GM21528 (cell line): ENCODE data around the gene EPM2A.
"Not testable (repeated sequence)": the region's sequence is repeated elsewhere in the genome, so short reads cannot be mapped to it uniquely, and the experiment has no call there.

Experiments used
- ATAC-seq: cut with Tn5 transposase; IDR thresholded peaks from one replicate; pipeline ENCODE4 v1.9.1; 2021; ENCODE audit warnings: mild to moderate bottlenecking, moderate library complexity; ENCODE audit not compliant: unreplicated experiment, low FRiP score

The EPM2A gene

DNA sequence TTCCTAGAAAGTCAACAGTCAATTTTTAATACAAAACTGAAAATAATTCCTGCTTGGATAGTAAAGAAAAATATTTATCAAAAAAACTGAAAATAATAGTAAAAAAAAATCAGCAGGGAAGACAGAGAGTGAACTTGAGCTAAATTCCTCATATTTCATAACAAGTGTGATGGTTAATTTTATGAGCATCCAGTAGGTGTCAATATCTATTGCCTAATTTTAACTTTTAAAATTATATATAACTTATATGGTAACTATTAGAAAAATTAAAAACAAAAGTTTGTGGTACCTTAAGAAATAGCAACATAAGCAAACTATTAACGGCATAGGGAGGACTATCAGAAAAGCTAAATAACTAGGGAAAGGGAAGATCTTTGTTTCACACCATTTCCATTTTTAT, 2.1 kb downstream of the EPM2A start:
- ATAC-seq: no peak

- ATAC-seq: no peak
Observed at GRCh38 chr6:145731447-145731846, 3.9 kb downstream of the EPM2A start.

GRCh38 chr6:145729887-145730286, 5.4 kb downstream of the EPM2A start:
- ATAC-seq: no peak

DNA sequence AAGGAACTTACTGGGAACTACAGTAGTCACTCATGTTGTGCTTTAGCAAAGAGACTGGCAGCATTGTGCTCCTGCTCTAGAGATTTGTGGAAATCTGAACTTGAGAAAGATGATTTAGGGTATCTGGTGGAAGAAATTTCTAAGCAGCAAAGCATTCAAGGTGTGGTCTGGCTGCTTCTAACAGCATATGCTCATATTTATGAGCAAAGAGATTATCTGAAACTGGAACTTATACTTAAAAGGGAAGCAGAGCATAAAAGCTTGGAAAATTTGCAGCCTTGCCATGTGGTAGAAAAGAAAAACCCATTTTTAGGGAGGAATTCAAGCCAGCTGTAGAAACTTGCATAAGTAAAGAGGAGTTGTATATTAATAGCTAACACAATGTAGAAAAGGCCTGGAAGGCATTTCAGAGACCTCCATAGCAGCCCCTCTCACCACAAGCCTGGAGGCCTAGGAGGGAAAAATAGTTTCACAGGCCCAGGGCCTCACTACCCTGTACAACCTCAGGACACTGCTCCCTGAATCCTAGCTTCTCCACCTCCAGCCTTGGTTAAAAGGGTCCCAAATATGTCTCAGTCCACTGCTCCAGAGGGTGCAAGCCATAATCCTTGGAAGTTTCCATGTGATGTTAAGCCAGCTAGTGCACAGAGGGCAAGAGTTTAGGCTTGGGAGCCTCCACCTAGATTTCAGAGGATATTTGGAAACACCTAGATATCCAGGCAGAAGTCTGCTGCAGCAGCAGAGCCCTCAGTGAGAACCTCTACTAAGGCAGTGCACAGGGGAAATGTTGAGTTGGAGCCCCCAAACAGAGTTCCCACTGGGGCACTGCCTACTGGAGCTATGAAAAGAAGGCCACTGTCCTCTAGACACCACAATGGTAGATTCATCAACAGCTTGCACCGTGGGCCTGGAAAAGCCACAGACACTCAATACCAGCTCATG, 6.6 kb downstream of the EPM2A start:
- no peak for ATAC-seq

DNA sequence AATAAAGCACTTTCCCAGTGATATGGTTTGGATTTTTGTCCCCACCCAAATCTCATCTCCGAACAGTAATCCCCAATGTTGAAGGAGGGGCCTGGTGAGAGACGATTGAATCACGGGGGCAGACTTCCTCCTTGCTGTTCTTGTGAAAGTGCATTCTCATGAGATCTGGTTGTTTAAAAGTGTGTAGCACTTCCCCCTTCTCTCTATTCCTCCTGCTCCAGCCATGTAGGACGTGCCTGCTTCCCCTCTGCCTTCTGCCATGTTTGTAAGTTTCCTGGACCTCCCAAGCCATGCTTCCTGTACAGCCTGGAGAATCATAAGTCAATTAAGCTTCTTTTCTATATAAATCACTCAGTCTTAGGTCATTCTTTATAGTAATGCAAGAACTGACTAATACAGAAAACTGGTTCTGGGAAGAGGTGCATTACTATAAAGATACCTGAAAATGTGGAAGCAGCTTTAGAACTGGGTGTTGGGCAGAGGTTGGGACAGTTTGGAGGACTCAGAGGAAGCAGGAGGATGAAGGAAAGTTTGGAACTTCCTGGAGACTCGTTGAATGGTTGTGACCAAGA, 7.4 kb downstream of the EPM2A start:
- ATAC-seq: no peak

DNA sequence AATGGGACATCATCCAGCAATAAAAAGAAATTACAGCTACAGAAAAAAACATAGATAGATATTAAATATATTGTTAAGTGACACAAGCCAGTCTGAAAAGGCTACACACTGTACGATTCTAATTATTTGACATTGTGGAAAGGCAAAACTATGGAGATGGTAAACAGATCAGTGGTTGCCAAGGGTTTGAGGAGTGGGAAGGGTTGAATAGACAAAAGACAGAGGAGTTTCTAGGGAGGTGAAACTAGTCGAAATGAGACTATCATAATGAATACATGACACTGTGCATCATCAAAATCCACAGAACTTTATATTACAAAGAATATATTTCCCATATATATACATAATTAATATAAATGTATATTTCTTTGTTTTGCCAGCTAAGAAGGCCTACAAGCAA, 9.8 kb downstream of the EPM2A start:
- no peak for ATAC-seq

GRCh38 chr6:145723646-145724045, 11.7 kb downstream of the EPM2A start:
- ATAC-seq: no peak

DNA sequence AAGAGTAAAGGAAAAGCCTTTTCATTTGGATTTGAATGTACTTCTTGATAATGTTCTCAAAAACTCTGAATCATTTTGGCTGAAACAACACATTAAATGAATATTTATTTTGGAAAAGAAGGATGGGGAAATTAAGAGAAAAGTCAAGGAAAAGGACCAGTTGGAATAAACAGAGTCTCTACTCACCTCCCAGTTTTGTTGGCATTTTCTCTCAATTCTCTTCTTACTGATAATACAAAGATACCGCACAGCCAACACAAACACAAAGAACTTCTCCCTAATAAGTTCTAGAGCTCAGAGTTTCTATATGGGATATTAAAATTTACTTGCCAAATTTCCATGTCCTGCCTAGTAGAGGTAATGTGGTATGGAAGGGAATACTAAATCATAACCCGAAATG, 13.1 kb downstream of the EPM2A start:
- no peak for ATAC-seq

- ATAC-seq: no peak
Observed at GRCh38 chr6:145721144-145721543, 14.2 kb downstream of the EPM2A start.

DNA sequence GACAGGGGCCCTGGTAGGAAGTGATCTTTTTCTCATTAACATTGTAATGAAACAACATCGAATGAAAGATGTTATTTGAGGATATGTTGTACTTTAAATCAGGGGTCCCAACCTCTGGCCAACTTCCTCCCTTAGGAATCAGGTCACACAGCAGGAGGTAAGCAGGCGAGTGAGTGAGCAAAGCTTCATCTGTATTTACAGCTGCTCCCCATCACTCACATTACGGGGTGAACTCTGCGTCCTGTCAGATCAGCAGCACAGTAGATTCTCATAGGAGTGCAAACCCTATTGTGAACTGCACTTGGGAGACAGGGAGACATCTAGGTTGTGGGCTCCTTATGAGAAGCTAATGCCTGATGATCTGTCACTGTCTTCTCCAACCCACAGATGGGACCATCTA, 19.9 kb downstream of the EPM2A start:
- no peak for ATAC-seq

- ATAC-seq: no peak
Observed at GRCh38 chr6:145714731-145715130, 20.6 kb downstream of the EPM2A start.

- no peak for ATAC-seq
Observed at GRCh38 chr6:145713773-145714172, 21.5 kb downstream of the EPM2A start.

DNA sequence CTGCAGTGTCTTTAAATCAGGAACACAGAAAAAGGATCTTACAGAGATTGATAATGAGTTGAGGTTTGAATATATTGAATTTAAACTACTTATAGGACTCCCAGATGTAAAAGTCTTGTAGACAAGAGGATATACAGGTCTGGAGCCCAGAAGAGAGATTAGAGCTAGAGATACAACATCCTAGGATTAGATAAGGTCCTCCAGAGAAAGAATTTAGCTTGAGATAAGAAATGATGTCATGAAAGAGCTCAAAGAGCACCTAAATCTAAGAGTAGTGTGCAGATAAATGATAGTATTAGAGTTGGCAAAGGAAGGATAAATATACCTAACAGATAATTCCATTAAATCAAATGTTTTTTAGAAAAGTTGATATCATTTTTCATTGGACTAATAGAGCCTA, 23.9 kb downstream of the EPM2A start:
- ATAC-seq: no peak

GRCh38 chr6:145707397-145707796, 27.9 kb downstream of the EPM2A start:
- ATAC-seq: no peak

GRCh38 chr6:145705561-145705960, 29.8 kb downstream of the EPM2A start:
- no peak for ATAC-seq

GRCh38 chr6:145704143-145704781, 31.1 kb downstream of the EPM2A start:
- no peak for ATAC-seq

DNA sequence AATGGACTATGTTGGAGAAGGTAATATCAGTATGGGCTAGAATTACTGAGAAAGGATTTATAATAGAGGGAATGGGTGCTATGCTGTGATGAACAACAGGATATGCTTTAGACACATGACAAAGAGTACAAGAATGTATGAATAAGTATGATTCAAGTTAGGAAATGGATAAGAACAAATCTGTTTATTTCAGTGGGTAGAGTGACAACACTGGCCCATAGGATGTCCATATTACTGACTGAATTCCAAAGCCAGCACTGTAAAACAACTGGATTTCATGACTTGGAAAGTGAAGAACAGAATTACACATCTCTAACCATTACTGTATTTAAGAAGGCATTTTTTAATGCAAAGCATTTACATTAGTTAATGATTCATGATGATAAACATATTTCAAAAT, 35.9 kb downstream of the EPM2A start:
- no peak for ATAC-seq

DNA sequence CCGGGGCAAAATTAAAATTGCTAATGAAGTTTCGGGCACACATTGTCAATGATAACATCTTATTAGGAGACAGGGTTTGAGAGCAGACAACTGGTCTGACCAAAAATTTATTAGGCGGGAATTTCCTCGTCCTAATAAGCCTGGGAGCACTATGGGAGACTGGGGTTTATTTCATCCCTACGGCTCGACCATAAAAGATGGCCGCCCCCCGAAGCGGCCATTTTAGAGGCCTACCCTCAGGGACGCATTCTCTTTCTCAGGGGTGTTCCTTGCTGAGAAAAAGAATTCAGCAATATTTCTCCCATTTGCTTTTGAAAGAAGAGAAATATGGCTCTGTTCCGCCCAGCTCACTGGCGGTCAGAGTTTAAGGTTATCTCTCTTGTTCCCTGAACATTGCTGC, 37.9 kb downstream of the EPM2A start:
- not testable (repeated sequence) for ATAC-seq

DNA sequence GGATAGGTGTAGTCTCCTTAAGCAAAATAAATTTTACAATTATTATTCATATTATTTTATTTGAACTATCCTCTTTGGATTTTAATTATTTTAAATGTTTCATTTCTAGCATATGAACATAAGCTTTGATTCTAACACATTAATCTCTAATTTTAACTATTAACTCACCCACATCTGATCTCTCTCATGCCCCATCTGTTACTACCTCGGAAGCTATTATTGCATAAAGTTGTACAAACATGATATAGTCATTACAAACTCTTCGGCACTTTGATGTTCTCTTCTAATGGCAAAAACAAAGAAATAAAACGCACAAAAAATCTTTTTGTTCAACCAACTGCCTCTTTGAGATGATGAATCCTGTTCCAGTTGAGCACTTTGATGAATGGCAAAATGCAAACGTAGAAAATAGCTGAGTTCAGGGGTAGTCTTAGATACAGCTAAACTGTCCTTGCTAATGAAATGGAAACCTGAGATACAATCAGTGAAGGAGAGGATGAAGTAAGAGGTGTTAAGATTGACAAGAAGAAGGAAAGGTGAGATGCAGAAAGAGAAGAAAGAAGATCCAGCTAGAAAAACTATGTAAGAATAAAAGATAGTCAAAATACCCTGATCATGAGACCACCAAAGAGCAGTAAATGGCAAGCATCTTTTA, 41.1 kb downstream of the EPM2A start:
- no peak for ATAC-seq

- no peak for ATAC-seq
Observed at GRCh38 chr6:145690969-145691368, 44.4 kb downstream of the EPM2A start.

DNA sequence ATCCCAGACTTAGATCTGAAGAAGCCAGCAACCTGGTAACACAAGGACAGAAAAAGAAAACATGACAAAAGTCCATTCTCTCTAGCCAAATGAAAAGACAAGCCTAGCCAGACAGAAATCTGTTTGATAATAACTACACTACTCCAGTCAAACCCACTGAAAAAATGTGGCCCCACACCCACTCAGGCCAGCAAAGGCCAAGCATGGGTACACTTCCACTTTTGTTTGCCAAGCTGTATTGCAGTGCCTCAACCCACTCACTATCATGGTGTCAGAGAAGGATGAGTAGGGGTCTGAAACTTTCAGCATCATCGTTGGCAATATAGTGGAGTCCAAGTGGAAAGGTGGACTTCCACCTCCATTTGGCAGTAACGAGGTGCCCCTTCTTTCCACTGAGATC, 45.8 kb downstream of the EPM2A start:
- ATAC-seq: no peak
